Stimulated activated CD4-positive, alpha-beta T cell treated with anti-CD3 and anti-CD28 coated beads, Interleukin-15, amount 100 ng/mL, for 48 hours (primary cell): ENCODE measurements around the gene FSIP1.

Source experiments
- DNase-seq, 2 donors: peaks; one replicate each; pipeline ENCODE4 v3.0.0-alpha.2; 2020; ENCODE audit warnings: low read depth in 2 of 2

Gene FSIP1

GRCh38 chr15:39593656-39594445 is 188.8 kb downstream of the FSIP1 start:
- no peak for DNase-seq

DNA sequence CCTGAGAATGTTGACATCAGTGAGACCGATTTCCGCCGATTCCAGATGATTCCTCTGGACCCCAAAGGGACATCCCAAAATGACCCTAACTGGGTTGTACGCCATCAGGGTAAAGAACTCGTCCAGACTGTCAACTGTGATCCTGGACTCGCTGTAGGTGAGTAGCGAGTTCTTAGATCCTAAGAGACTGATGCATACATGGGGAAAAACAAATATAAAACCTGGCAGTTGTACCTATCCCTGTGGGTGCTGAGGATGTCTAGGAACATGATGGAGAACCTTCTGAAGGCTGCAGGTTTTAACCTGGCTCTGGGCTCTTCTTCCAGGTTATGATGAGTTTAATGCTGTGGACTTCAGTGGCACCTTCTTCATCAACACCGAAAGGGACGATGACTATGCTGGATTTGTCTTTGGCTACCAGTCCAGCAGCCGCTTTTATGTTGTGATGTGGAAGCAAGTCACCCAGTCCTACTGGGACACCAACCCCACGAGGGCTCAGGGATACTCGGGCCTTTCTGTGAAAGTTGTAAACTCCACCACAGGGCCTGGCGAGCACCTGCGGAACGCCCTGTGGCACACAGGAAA is 189.5 kb downstream of the FSIP1 start:
- DNase-seq: no peak

DNA sequence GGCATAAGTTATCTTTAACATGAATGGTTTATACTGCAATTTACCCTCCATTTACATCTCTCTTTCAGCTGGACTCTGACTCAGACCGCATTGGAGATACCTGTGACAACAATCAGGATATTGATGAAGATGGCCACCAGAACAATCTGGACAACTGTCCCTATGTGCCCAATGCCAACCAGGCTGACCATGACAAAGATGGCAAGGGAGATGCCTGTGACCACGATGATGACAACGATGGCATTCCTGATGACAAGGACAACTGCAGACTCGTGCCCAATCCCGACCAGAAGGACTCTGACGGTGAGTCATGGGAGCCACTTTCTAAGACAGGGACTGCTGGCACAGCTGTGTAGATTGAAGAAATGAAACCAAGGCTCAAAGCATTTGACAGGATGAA is 190.1 kb downstream of the FSIP1 start:
- no peak for DNase-seq

GRCh38 chr15:39591896-39592315 is 190.7 kb downstream of the FSIP1 start:
- no peak for DNase-seq

GRCh38 chr15:39591141-39591895 is 191.3 kb downstream of the FSIP1 start:
- DNase-seq: no peak

DNA sequence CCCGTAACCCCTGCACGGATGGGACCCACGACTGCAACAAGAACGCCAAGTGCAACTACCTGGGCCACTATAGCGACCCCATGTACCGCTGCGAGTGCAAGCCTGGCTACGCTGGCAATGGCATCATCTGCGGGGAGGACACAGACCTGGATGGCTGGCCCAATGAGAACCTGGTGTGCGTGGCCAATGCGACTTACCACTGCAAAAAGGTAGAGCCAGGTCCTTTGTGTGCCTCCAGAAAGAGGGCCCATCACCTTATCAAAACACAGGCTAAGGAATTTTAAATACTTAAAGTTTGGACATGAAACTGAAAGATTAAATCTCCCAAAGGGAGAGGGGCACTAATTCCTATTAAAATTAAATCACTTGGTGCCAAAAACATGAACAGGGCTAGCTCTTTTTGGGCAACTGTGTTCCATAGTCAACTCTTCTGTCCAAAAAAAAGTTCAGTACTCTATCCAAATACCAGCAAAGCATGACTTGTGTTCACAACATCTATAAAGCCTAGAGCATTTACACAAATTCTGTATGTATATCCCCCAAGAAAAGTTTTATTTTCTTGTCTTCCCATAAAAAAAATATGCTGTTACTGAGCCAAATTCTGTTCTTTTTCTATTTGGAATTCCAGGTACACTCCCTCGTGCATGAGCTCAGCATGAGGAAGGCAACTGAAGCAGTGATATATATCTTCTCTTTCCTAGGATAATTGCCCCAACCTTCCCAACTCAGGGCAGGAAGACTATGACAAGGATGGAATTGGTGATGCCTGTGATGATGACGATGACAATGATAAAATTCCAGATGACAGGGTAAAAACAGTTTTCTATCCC is 192.6 kb downstream of the FSIP1 start:
- DNase-seq: no peak

- no peak for DNase-seq
Observed at GRCh38 chr15:39589193-39589814, 193.3 kb downstream of the FSIP1 start.

DNA sequence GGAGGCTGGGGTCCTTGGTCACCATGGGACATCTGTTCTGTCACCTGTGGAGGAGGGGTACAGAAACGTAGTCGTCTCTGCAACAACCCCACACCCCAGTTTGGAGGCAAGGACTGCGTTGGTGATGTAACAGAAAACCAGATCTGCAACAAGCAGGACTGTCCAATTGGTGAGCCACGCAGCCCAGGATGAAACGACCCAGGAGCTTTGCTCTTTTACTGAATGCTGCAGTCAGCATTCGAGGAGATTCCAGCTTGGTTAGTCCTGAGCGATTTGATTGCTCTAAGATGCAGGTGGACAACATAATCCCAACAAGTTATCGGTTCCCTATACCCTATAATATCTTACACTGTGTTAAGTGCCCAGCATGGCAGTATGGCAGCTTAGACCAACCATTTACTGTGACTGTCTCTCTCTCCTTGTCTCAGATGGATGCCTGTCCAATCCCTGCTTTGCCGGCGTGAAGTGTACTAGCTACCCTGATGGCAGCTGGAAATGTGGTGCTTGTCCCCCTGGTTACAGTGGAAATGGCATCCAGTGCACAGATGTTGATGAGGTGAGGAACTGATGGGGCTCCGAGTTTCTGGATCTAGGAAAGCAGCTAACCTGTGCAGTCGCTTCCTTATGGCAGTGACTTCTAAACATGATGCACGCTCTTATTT is 194.0 kb downstream of the FSIP1 start:
- DNase-seq: no peak

- no peak for DNase-seq
Observed at GRCh38 chr15:39587731-39588530, 194.7 kb downstream of the FSIP1 start.

DNA sequence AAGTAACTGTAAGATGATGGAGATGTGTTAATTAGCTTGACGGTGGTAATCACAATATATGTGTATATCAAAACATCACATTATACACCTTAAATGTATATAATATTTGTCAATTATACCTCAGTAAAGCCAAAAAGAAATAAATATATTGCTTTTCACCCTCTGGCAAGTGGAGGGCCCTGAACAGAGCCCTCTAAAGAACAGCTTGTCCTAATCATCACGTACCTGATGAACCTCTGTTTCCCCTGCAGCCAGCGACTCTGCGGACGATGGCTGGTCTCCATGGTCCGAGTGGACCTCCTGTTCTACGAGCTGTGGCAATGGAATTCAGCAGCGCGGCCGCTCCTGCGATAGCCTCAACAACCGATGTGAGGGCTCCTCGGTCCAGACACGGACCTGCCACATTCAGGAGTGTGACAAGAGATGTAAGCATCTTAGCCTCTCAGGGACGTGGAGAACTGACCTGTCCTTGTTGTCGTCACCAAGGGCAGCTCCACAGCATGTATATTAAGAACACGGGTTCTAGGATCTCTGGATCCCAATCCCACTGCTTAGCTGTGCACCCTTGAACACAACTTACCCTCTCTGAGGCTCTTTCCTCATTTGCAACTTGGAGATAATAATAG is 195.4 kb downstream of the FSIP1 start:
- DNase-seq: no peak

DNA sequence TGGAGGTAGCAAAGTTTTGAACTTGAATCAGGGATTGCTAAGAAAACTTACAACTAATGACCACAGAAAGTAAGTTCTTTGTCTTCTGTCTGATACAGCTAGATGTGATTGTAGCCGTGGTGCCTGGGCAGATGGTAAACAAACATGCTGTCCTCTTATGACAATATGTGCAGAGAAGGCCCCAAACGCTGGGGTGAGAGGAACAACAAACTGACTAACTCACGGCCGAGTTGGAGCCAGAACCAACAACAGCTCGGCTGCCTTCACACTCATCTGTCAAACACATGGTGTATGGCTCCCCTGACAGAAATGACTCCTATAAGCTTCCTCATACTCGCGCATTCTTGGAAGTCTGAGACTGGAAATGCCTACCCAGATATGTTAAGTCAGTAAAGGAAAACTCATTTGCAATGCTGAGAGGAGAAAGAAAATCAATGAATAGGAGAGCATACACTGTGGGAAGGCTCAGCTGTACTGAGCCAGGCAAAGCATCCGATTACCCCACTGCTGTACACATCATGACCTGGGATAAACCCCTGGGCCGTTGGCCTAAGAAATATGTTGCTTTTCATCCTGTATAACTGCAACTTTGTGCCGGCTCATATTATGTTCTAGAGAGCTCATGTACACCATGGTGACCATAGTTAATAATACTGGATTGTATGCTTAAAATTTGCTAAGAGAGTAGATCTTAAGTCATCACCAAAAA is 196.1 kb downstream of the FSIP1 start:
- no peak for DNase-seq

DNA sequence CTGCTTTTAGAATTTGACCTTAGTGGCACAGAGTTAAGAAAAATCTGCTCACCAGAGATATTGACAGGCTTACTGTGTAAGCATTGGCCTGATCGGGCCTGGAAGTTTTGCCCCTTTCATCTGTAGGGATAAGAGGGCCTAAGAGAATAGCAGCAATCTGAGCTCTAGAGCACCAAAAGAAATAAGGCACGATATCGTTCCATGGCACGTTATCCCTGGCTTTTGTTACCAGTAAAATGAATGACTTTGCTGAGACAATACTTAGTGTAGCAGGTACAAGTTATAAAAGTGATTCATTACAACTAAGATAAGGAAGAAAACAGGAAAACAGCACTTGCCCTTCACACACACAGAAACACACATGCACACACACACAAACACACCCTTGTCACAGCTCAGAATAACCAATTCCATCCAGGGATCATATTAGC is 196.8 kb downstream of the FSIP1 start:
- DNase-seq: no peak

DNA sequence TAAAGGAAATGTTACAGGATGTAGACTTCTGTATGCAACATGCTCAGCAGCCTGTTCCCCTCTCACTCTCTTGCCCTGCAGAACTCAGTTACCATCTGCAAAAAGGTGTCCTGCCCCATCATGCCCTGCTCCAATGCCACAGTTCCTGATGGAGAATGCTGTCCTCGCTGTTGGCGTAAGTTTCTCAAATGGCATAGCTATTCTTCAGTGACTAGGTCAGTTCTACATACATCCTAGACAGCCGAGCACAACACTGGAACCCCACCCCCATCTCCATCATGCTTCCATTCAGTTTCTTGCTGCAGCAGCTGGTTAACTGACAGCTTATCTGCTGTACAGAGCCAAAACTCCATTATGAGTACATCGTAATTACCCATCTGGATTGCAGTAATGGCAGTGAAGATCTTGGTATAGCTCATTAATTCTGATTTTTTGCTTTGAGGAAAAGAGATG is 197.2 kb downstream of the FSIP1 start:
- DNase-seq: no peak

GRCh38 chr15:39584662-39585388 is 197.8 kb downstream of the FSIP1 start:
- DNase-seq: no peak

GRCh38 chr15:39584266-39584659 is 198.4 kb downstream of the FSIP1 start:
- no peak for DNase-seq

- DNase-seq: no peak
Observed at GRCh38 chr15:39583596-39584265, 198.9 kb downstream of the FSIP1 start.

- no peak for DNase-seq
Observed at GRCh38 chr15:39582977-39583595, 199.6 kb downstream of the FSIP1 start.
